Glutamatergic neuron (in vitro differentiated cells): ENCODE results near the gene ANKRD63. TPM values are rescaled to one million over a fixed set of nuclear protein-coding genes. Genes with fewer than 3 reads are reported as not detected.

Experiments
- DNase-seq: peaks from one replicate; pipeline ENCODE4 v3.0.0; 2022
- H3K27ac Mint-ChIP-seq: one replicate; pipeline ENCODE4 v1.8.0; 2020; ENCODE audit warnings: mild to moderate bottlenecking, mixed read lengths, inconsistent platforms; ENCODE audit not compliant: unreplicated experiment
- H3K27me3 Mint-ChIP-seq: one replicate; pipeline ENCODE4 v1.8.0; 2020; ENCODE audit warnings: mild to moderate bottlenecking, moderate library complexity, mixed read lengths, inconsistent platforms; ENCODE audit not compliant: unreplicated experiment
- H3K36me3 Mint-ChIP-seq: one replicate; pipeline ENCODE4 v1.8.0; 2020; ENCODE audit warnings: mild to moderate bottlenecking, mixed read lengths, inconsistent platforms; ENCODE audit not compliant: unreplicated experiment
- H3K4me1 Mint-ChIP-seq: one replicate; pipeline ENCODE4 v1.8.0; 2020; ENCODE audit warnings: mild to moderate bottlenecking, low read depth, mixed read lengths, inconsistent platforms; ENCODE audit not compliant: unreplicated experiment
- H3K4me3 Mint-ChIP-seq: one replicate; pipeline ENCODE4 v1.8.0; 2020; ENCODE audit warnings: mild to moderate bottlenecking, mixed read lengths, inconsistent platforms; ENCODE audit not compliant: unreplicated experiment
- H3K9me3 Mint-ChIP-seq: one replicate; pipeline ENCODE4 v1.8.0; 2020; ENCODE audit warnings: mild to moderate bottlenecking, moderate library complexity, mixed read lengths, inconsistent platforms; ENCODE audit not compliant: unreplicated experiment
- CTCF ChIP-seq: fragments of 200-600 bp; sonication (generic); IDR thresholded peaks from one replicate; pipeline ENCODE4 v1.5.0; 2021; ENCODE audit not compliant: partially characterized antibody, unreplicated experiment
- total RNA-seq: library from RNA; stranded (reverse); fragmentation: NEBNext Ultra II Directional; extraction: Animal tissue kit (Norgen Biotek cat#: 25700); gene quantifications from one replicate; pipeline ENCODE4 v1.2.1, GENCODE V29; 2021; ENCODE audit not compliant: unreplicated experiment

Gene ANKRD63
- total RNA-seq, 1 donor from 2014 or later = not detected

GRCh38 chr15:40283615-40284300 lies 894 bp upstream of the ANKRD63 start:
- H3K9me3 Mint-ChIP-seq = peaks cover 1% of the 10 kb centered on the region
- H3K36me3 Mint-ChIP-seq = no peaks in the 10 kb centered on the region
- H3K27me3 Mint-ChIP-seq = peaks cover 22% of the 10 kb centered on the region
- no peaks in the 10 kb centered on the region for H3K4me1 Mint-ChIP-seq
- TF ChIP-seq CTCF = no peak
- no peak overlapping the region for H3K27ac Mint-ChIP-seq
- no peak for DNase-seq
- H3K4me3 Mint-ChIP-seq = no peak overlapping the region

GRCh38 chr15:40282147-40282868 lies 556 bp downstream of the ANKRD63 start:
- no peaks in the 10 kb centered on the region for H3K36me3 Mint-ChIP-seq
- DNase-seq = peak; percentile 79
- no peaks in the 10 kb centered on the region for H3K9me3 Mint-ChIP-seq
- no peak overlapping the region for H3K27ac Mint-ChIP-seq
- peak; percentile 40 for TF ChIP-seq CTCF
- no peaks in the 10 kb centered on the region for H3K4me1 Mint-ChIP-seq
- no peak overlapping the region for H3K4me3 Mint-ChIP-seq
- peaks cover 22% of the 10 kb centered on the region for H3K27me3 Mint-ChIP-seq

GRCh38 chr15:40281801-40282146 lies 1.1 kb downstream of the ANKRD63 start:
- Mint-ChIP-seq H3K27me3 (peaks cover 22% of the 10 kb centered on the region), H3K36me3 (no peaks in the 10 kb centered on the region), H3K4me1 (no peaks in the 10 kb centered on the region), H3K27ac (no peak overlapping the region), H3K4me3 (no peak overlapping the region), H3K9me3 (no peaks in the 10 kb centered on the region)
- TF ChIP-seq CTCF = no peak
- no peak for DNase-seq

- H3K36me3 Mint-ChIP-seq = no peaks in the 10 kb centered on the region
- DNase-seq = no peak
- TF ChIP-seq CTCF = no peak
- no peak overlapping the region for H3K27ac Mint-ChIP-seq
- peaks cover 22% of the 10 kb centered on the region for H3K27me3 Mint-ChIP-seq
- H3K4me3 Mint-ChIP-seq = peak overlapping the region; percentile 55
- H3K4me1 Mint-ChIP-seq = peaks cover 2% of the 10 kb centered on the region
- no peaks in the 10 kb centered on the region for H3K9me3 Mint-ChIP-seq
Observed at GRCh38 chr15:40281057-40281800, 1.6 kb downstream of the ANKRD63 start.
